ENCODE data around the gene VGLL2.
"Not testable (repeated sequence)": the region's sequence is repeated elsewhere in the genome, so short reads cannot be mapped to it uniquely, and the experiment has no call there.

Gene VGLL2

GRCh38 chr6:117265410-117266256 is at the start of gene VGLL2:
VGLL2 (plus strand) TSS chr6:117265558; CDS start chr6:117265764, 206 bp downstream.
- DNase-seq: peak; percentile 38

GRCh38 chr6:117222861-117223260 is 42.5 kb upstream of the VGLL2 start:
- no peak for DNase-seq

GRCh38 chr6:117226778-117227177 is 38.6 kb upstream of the VGLL2 start:
- DNase-seq: no peak

GRCh38 chr6:117227245-117227962 is 38.0 kb upstream of the VGLL2 start:
- no peak for DNase-seq

GRCh38 chr6:117228202-117228601 is 37.2 kb upstream of the VGLL2 start:
- no peak for DNase-seq

GRCh38 chr6:117229870-117230269 is 35.5 kb upstream of the VGLL2 start:
- no peak for DNase-seq

GRCh38 chr6:117231466-117231865 is 33.9 kb upstream of the VGLL2 start:
- DNase-seq: no peak

- no peak for DNase-seq
Observed at GRCh38 chr6:117232196-117232595, 33.2 kb upstream of the VGLL2 start.

- peak; percentile 7 for DNase-seq
Observed at GRCh38 chr6:117233145-117233544, 32.2 kb upstream of the VGLL2 start.

GRCh38 chr6:117237561-117237960 is 27.8 kb upstream of the VGLL2 start:
- DNase-seq: peak; percentile 3

GRCh38 chr6:117244571-117244970 is 20.8 kb upstream of the VGLL2 start:
- DNase-seq: not testable (repeated sequence)

- DNase-seq: not testable (repeated sequence)
Observed at GRCh38 chr6:117244979-117245378, 20.4 kb upstream of the VGLL2 start.

GRCh38 chr6:117253785-117254184 is 11.6 kb upstream of the VGLL2 start:
- DNase-seq: no peak

GRCh38 chr6:117262799-117263198 is 2.6 kb upstream of the VGLL2 start:
- no peak for DNase-seq

GRCh38 chr6:117263353-117263927 is 1.9 kb upstream of the VGLL2 start:
- DNase-seq: no peak

- no peak for DNase-seq
Observed at GRCh38 chr6:117264369-117264691, 1.0 kb upstream of the VGLL2 start.

- no peak for DNase-seq
Observed at GRCh38 chr6:117264692-117265409, 507 bp upstream of the VGLL2 start.

GRCh38 chr6:117266257-117267053 is 1.1 kb downstream of the VGLL2 start:
- DNase-seq: no peak

GRCh38 chr6:117267054-117267347 is 1.6 kb downstream of the VGLL2 start:
- DNase-seq: no peak

- DNase-seq: no peak
Observed at GRCh38 chr6:117267766-117268534, 2.6 kb downstream of the VGLL2 start.

GRCh38 chr6:117268924-117269323 is 3.6 kb downstream of the VGLL2 start:
- no peak for DNase-seq

GRCh38 chr6:117269638-117270054 is 4.3 kb downstream of the VGLL2 start:
- DNase-seq: no peak

All from fibroblast of skin of right biceps (primary cell).